ENCODE data around the gene NFKBIE. TPM values are rescaled to one million over a fixed set of nuclear protein-coding genes. Genes with fewer than 3 reads are reported as not detected.
A peak's percentile ranks its signal among the peaks of the same experiment; 100 is the strongest.

NFKBIE gene
- polyA plus RNA-seq, 1 donor (not counting 4 experiments of a cell fraction or from before 2014, with no cell fraction given): 7.3 TPM

GRCh38 chr6:44220913-44221290, 44.4 kb downstream of the NFKBIE start:
- H3K9me1 ChIP-seq (ENCODE audit: control insufficient read depth, extremely low read depth, insufficient read depth, low read length): no peaks in the 10 kb centered on the region
- H3K4me2 ChIP-seq (ENCODE audit: control insufficient read depth, extremely low read depth, insufficient read depth, low read depth, low read length): no peak overlapping the region
- no peaks in the 10 kb centered on the region for H3K27me3 ChIP-seq (ENCODE audit: control insufficient read depth, extremely low read depth, insufficient read depth, low read length)
- FAIRE-seq (no peak), DNase-seq (ENCODE audit: low read depth, low spot score) (no peak)
- no peak overlapping the region for H3K4me3 ChIP-seq (ENCODE audit: control insufficient read depth in 2 of 3, extremely low read depth in 1 of 3, insufficient read depth in 2 of 3, low read depth in 1 of 3, low read length in 3 of 3)
- peaks cover 18% of the 10 kb centered on the region for H3K79me2 ChIP-seq (ENCODE audit: control insufficient read depth, insufficient read depth, low read length)
- H3K9me3 ChIP-seq (ENCODE audit: control insufficient read depth, low read depth, low read length): no peaks in the 10 kb centered on the region
- H3K27ac ChIP-seq (ENCODE audit: control insufficient read depth, insufficient read depth, low read length): no peak overlapping the region
- H4K20me1 ChIP-seq (ENCODE audit: control insufficient read depth, extremely low read depth, insufficient read depth, low read length): no peaks in the 10 kb centered on the region
- dilution Hi-C loops (cut with MboI; ENCODE audit: extremely low pct_ligation_motif_present, low sequenced_read_pairs): no loop called here
- TF ChIP-seq, protein P1, sequence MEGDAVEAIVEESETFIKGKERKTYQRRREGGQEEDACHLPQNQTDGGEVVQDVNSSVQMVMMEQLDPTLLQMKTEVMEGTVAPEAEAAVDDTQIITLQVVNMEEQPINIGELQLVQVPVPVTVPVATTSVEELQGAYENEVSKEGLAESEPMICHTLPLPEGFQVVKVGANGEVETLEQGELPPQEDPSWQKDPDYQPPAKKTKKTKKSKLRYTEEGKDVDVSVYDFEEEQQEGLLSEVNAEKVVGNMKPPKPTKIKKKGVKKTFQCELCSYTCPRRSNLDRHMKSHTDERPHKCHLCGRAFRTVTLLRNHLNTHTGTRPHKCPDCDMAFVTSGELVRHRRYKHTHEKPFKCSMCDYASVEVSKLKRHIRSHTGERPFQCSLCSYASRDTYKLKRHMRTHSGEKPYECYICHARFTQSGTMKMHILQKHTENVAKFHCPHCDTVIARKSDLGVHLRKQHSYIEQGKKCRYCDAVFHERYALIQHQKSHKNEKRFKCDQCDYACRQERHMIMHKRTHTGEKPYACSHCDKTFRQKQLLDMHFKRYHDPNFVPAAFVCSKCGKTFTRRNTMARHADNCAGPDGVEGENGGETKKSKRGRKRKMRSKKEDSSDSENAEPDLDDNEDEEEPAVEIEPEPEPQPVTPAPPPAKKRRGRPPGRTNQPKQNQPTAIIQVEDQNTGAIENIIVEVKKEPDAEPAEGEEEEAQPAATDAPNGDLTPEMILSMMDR (optimal IDR thresholded peaks at IDR 0.05 in 1 of 3, IDR thresholded peaks at IDR 0.05 in 1 of 3, conservative IDR thresholded peaks at IDR 0.05 in 1 of 3; ENCODE audit: extremely low read depth in 1 of 3, insufficient read depth in 2 of 3, low read length in 3 of 3): no peak
- TF ChIP-seq EZH2 (IDR thresholded peaks at IDR 0.05; ENCODE audit: low read length): no peak
- H3K9ac ChIP-seq (ENCODE audit: control insufficient read depth, extremely low read depth, insufficient read depth, low read length): no peak overlapping the region
- peaks cover 42% of the 10 kb centered on the region for H3K4me1 ChIP-seq (ENCODE audit: control insufficient read depth, extremely low read depth, insufficient read depth, low read length)
- no peaks in the 10 kb centered on the region for H3K36me3 ChIP-seq (ENCODE audit: control insufficient read depth in 2 of 2, extremely low read depth in 1 of 2, insufficient read depth in 2 of 2, low read length in 2 of 2)
- peak overlapping the region; percentile 34 for H2AFZ ChIP-seq (ENCODE audit: control insufficient read depth, low read length)

DNA sequence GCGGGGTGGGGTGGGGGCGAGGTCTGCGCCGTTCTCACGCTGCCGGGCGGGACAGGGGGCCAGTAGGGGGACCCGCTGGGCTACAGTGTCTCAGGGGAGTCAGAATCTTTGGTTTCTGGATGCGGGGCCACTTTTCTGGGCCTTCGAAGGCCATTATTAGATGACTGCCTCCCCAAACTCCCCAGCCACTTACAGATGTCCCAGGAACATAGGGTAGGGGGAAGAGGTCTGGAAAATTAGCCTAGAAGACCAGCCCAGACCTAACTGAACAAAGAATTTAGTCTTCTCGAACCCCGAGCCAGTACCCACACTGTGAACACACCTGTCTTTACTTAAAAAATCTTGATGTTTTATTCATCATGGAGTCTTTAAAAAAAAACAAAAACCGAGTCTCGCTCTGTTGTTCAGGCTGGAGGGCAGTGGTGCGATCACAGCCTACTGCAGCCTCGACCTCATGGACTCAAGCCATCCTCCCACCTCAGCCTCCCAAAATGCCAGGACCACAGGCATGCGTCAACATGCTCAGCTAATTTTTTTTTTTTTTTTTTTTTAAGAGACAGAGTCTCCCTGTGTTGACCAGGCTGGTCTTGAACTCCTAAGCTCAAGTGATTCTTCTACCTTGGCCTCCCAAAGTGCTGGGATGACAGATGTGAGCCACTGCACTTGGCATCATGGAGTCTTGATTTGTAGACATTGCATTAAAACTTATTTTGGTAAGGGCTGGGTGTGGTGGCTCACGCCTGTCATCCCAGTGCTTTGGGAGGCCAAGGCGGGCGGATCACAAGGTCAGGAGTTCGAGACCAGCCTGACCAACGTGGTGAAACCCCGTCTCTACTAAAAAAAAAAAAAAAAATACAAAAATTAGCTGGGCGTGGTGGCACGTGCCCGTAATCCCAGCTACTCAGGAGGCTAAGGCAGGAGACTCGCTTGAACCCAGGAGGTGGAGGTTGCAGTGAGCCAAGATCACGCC, 45.3 kb downstream of the NFKBIE start:
- FAIRE-seq: no peak
- DNase-seq (ENCODE audit: low read depth, low spot score): no peak
- TF ChIP-seq EZH2 (IDR thresholded peaks at IDR 0.05; ENCODE audit: low read length): no peak
- TF ChIP-seq, protein P1 (optimal IDR thresholded peaks at IDR 0.05 in 1 of 3, IDR thresholded peaks at IDR 0.05 in 1 of 3, conservative IDR thresholded peaks at IDR 0.05 in 1 of 3; ENCODE audit: extremely low read depth in 1 of 3, insufficient read depth in 2 of 3, low read length in 3 of 3): no peak
- peaks cover 12% of the 10 kb centered on the region for H3K79me2 ChIP-seq (ENCODE audit: control insufficient read depth, insufficient read depth, low read length)
- H3K4me3 ChIP-seq (ENCODE audit: control insufficient read depth in 2 of 3, extremely low read depth in 1 of 3, insufficient read depth in 2 of 3, low read depth in 1 of 3, low read length in 3 of 3): no peak overlapping the region
- no peaks in the 10 kb centered on the region for H3K36me3 ChIP-seq (ENCODE audit: control insufficient read depth in 2 of 2, extremely low read depth in 1 of 2, insufficient read depth in 2 of 2, low read length in 2 of 2)
- no peak overlapping the region for H3K4me2 ChIP-seq (ENCODE audit: control insufficient read depth, extremely low read depth, insufficient read depth, low read depth, low read length)
- no peak overlapping the region for H3K9ac ChIP-seq (ENCODE audit: control insufficient read depth, extremely low read depth, insufficient read depth, low read length)
- H4K20me1 ChIP-seq (ENCODE audit: control insufficient read depth, extremely low read depth, insufficient read depth, low read length): no peaks in the 10 kb centered on the region
- no peak overlapping the region for H3K27ac ChIP-seq (ENCODE audit: control insufficient read depth, insufficient read depth, low read length)
- dilution Hi-C loops (cut with MboI; ENCODE audit: extremely low pct_ligation_motif_present, low sequenced_read_pairs): no loop called here
- H3K9me1 ChIP-seq (ENCODE audit: control insufficient read depth, extremely low read depth, insufficient read depth, low read length): no peaks in the 10 kb centered on the region
- H2AFZ ChIP-seq (ENCODE audit: control insufficient read depth, low read length): no peak overlapping the region
- no peaks in the 10 kb centered on the region for H3K9me3 ChIP-seq (ENCODE audit: control insufficient read depth, low read depth, low read length)
- H3K4me1 ChIP-seq (ENCODE audit: control insufficient read depth, extremely low read depth, insufficient read depth, low read length): peaks cover 36% of the 10 kb centered on the region
- H3K27me3 ChIP-seq (ENCODE audit: control insufficient read depth, extremely low read depth, insufficient read depth, low read length): no peaks in the 10 kb centered on the region
